GM18858 (cell line): ENCODE results near the gene CIBAR2.
"Not testable (repeated sequence)": the region's sequence is repeated elsewhere in the genome, so short reads cannot be mapped to it uniquely, and the experiment has no call there.

Experiments used
- ATAC-seq: cut with Tn5 transposase; IDR thresholded peaks from one replicate; pipeline ENCODE4 v1.9.1; 2021; ENCODE audit not compliant: unreplicated experiment

Gene CIBAR2

DNA sequence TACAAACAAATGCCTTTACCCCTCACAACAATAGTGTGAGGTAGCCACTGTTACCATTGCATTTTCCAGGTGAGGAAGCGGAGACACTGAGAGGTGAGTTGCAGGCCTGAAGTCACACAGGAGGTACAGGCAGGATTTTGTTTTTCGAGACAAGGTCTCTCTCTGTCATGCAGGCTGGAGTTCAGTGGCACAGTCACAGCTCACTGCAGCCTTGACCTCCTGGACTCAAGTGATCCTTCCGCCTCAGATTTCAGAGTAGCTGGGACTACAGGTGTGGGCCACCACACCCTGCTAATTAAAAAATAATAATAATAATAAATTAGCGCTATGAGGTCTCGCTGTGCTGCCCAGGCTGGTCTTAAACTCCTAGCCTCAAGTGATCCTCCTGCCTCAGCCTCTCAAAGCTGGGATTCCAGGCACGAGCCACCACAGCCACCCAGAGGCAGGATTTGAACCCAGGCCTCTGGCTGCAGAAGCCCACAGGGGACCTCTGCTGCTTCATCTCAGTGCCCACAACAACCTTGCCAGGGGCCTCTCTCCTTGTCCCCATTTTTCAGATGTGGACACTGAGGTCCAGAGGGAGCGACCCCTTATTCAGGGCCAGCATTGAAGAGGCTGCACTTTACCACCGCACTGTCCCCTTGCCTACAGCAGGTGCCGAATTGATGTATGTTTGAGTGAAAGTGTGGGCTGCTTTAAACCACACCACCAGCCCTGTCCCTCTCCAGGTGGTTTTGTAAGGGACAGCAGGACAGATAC, 16.0 kb upstream of the CIBAR2 start:
- ATAC-seq = no peak

DNA sequence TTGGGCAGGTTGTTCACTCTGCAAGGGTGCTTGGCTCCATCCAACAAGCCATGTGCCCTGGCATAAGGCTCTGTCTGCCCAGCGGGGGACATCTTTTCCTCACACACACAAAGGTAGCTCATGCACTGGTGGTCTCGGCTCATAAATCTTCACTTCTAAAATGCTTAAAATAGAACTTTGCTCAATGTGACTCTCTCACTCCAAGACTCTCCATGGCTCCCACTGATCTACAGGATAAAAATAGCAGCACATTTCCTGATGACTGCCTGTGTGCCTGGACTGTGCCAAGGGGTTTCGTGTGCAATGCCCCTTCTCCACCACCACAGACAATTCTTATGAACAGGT, 15.1 kb upstream of the CIBAR2 start:
- no peak for ATAC-seq

DNA sequence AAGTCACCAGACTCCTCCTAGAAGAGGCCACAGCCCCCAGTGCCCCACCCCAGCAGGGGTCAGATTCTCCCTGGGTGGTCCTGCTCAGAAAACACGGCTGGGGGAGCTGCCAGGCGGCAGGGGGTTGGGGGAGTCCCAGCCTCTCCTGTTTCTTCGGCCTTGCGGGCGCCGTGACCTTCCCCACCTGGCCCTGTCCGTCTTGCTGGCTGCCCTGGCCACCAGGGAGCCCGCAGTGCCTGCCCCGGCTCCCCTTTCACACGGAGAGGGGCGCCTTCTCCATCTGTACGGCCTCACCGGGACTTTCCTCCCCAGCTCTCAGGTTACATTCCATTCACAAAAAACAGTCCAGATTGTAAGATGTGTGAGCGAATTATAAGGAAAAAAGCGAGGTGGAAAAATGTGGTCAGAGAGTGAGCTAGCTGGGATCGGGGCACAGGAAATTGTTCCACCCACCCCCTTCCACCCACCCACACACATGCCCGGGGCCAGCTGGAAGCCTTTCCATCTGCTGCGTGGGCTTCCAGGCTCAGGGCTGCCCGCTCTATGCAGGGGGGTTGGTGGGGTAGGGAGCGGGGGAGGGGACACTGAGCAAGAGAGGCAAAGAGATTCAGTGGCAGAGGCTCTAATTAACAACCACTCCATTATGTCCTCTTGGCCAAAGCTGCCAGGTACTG, 14.6 kb upstream of the CIBAR2 start:
- ATAC-seq = no peak

DNA sequence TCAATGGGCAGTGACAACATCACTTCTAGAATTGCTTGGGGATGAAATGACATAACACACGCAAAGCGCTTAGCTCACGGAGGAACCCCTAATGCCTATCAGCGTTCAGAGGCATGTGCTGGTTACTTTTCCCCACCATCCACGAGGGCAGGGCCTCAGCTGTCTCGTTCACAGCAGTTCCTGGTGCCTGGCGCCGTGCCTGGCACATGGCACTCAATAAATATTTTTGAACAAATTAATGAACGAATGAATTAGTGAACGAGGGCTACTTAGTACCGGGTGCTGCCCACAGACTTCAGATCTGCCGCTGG, 14.1 kb upstream of the CIBAR2 start:
- no peak for ATAC-seq

DNA sequence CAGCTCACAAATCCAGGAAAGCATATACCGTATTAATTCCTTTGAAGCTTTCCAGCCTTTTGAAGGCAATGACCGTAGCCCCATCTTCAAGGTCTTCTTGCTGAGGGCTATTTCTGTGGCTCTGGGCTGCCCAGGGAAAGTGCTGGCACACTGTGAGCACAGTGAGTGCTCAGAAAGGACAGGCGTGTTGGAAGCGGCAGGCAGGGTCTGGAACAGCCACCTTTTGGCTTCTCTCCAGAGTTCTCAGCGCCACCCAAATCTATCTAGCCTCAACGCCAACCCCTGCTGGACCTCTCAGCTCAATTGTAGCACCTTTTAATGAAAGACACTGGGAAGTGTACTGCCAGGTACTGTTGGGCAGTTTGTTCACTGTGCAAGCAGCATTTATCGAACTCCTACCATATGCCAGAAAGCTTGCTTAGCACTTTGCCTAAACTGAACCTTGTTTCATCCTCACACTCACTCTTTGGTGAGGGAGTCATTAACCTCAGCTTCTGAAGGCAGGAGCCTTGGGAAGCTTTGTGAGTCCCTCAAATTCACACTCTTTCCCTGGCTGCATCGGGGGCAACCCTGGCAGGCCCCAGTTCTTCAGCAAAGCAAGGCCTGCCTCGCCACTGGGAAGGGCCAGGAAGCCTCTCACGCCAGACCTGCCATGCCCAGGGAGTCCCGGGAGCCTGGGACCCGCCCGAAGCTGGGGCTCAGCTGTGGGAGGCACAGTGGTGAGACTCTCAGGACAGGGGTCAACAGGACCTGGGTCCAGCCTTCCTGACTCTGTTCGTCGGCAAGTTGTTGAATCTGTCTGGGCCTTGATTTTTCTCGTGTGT, 13.5 kb upstream of the CIBAR2 start:
- ATAC-seq = no peak

DNA sequence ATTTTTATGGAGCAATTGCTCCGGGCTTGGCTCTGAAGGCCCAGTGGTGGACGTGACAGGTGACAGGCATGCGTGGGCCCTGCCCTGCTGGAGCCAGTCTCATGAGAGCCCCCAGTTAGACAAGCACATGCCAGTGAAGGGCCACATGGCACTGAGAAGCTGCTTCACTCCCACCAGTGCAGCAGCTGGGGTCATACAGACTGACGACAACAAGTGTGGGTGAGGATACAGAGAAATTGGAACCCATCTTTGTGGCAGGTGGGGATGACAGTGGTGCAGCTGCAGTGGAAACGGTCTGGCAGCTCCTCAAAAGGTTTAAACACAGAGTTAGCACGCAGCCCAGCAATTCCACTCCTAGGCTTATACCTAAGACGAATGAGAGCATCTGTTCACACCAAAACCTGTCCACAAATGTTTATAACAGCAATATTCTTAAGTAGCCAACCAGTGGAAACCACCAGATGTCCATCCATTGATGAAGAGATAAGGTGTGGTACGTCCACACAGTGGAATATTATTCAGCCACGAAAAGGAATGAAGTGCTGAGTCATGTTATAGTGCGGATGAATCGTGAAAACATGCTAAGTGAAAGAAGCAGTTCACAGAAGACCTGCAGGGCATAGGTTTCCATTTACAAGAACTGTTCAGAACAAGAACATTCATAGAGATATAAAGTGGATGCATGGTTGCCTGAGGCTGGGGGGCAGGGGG, 12.5 kb upstream of the CIBAR2 start:
- no peak for ATAC-seq

DNA sequence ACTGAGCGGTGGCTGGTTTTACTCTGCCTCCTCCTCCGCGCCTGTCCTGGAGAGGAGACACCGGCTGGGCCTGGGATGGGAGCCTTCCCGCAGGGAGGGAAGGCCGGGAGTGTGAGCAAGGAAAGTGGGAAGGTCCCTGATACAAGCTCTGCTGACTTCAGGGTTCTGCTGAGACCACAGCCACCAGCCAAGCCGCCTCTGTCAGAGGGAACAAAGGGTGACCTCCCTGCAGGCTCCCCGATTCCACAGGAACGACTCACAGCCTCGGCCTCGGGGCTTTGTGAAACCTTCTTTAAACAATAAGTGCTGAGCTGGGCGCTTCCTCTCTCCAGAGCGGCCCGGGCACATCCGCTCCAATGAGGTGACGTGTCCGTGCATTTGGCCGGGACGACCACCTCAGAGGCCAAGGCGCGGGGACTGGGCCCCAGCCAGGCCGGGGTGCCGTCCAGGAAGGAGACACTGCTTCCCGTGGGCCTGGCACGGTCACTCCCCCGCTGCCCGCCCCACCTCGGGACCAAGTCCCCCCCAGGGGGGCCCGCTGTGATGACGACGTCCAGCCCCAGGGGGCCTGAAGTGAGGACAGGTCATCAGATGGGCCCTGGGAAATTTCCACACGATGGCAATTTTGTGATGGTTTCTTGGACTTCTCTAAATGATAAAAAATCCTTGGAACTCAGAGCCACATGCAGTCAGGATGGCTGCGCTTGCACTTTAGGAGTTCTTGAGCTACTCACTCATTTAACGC, 11.8 kb upstream of the CIBAR2 start:
- no peak for ATAC-seq

DNA sequence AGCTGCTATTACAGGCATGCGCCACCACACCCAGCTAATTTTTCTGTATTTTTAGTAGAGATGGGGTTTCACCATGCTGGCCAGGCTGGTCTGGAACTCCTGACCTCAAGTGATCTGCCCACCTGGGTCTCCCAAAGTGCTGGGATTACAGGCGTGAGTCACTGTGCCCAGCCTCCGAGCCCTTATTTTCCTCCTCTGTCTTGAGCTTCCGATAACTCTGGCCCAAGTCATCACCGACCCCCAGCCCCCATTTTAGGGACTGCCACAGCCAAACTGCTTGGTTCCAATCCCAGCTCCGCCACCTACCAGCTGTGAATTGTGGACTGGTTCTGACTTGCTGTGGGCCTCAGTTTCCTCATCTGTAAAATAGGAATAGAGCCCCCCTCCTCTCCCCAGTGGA, 11.2 kb upstream of the CIBAR2 start:
- ATAC-seq = not testable (repeated sequence)

DNA sequence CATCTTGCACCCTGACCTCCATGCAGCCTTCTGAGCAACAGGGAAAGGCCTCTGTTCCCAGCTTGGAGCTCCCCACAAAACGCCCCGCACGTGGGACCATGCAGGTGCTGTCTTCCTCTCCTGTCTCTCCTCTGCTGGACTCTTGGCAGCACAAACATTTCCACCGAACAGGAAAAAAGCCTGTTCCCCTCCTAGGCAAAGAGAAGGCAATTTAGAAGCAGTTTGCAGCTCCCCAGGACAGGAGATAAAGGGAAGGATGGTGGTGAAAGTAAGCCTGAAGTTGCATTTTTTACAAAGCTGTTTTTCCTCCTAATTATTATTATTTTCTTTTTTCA, 7.7 kb upstream of the CIBAR2 start:
- no peak for ATAC-seq

DNA sequence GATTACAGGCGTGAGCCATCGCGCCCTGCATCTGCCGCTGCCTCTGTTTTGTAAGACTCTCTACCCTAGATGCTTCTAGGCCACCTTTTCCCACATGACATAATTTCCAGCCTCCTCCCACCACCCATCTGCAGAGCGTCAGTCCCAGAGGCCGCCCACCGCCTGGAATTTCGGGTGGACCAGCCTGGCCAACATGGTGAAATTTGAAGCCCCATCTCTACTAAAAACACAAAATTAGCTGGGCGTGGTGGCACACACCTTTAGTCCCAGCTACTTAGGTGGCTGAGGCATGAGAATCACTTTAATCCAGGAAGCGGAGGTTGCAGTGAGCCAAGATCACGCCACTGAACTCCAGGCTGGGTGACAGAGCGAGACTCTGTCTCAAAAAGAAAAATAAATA, 5.1 kb upstream of the CIBAR2 start:
- no peak for ATAC-seq

DNA sequence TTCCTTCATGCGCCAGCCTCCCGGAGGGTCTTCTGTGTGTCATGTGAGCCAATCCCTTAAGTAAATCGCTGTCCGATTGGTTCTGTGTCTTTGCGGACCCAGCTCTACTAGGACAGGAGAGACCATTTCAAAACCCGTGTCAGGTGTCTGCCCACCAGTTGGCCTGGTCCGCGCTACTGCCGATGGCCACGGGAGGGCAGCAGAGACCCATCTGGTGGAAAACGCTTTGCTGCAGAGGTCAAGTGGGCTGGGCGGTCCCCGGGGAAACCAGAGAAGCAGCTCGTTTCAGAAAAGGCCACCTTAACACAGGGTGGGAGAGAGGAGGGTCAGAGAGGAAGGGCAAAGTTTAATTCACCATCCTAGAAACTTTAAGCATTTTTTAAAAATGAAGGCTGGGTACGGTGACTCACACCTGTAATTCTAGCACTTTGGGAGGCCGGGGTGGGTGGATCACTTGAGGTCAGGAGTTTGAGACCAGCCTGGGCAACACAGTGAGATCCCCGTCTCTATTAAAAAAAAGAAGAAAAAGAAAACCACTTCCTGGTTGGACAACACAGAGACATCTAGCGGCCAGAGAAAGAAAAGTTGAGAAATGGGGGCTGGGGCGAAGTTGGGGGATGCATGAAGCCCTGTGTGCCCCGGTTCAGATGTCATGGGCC, 2.8 kb upstream of the CIBAR2 start:
- no peak for ATAC-seq

DNA sequence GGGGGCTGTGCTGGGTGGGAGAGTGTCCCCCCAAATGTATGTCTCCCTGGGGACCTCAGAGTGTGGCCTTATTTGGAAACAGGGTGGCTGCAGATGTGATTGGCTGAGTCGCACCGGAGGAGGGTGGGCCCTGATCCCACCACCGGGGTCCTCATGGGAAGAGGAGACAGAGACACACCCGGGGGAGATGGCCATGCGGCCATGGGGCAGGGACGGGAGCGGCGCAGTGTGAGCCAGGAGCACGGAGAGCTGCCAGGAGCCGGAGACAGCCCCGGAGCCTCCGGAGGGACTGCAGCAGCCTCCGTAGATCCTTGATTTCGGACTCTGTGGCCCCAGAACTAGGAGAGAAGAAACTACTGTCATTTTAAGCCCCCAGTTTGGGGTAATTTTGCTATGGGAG, 1.6 kb upstream of the CIBAR2 start:
- ATAC-seq = no peak

DNA sequence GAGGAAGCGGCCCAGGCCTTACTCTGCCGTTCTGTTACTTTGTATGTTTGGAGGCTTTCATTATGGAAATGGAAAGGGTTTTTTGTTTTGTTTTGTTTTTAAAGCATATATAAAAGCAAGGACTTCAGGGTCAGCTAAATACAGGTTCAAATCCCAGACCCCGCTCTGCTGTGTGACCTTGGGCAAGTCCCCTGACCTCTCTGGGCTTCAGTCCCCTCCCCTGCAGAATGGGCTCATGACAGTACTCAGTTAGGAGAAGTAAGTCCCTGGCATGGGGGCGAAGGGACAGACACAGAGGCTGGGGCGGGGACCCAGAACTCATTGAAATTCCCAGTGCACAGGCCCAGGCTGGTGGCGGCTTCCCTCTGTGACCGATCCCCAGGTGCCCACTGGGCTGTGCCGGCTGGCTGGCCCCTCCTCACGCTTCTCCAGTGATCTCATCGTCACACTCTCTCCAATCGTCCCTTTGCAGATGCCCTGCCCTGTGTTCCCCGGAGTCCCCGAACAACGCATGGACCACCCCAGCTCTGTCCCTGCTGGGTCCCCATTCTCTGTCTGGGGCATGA, 979 bp upstream of the CIBAR2 start:
- ATAC-seq = no peak

DNA sequence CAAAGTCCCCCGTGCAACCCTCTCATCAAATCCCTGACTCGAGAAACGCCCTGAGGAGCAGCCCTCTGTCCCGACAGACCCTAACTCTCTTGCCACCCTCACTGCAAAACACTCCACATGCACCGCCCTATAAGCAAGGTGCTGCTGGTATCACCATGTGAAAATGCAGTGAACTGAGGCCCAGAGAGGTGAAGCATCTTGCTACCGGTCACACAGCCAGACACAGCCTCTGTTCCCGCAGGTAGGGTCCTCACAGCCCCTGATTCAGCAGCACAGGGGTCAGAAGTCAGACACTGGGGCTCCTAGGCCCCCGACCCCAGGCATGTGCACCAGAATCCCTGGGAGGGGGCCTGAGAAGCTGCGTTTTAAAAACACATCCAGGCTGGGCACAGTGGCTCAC, 1.1 kb downstream of the CIBAR2 start:
- no peak for ATAC-seq

DNA sequence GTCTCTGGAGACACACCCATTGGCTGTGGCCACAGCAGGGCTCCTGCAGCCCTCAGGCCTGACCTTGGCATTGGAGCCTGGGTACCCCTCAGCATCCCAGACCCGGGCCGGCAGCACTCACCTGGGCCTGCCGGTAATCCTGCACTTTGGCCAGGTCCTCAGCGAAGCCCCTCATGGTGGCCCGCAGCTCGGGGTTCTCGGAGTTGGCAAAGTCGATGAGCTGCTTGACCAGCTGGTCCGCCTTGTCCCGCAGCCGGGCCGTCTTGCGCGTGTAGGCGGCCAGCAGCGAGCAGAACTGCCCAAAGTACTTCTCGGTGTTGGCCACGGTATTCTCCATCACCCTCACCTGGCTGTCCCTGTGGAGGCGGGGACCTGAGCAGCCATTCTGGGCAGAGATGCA, 2.2 kb downstream of the CIBAR2 start:
- no peak for ATAC-seq

DNA sequence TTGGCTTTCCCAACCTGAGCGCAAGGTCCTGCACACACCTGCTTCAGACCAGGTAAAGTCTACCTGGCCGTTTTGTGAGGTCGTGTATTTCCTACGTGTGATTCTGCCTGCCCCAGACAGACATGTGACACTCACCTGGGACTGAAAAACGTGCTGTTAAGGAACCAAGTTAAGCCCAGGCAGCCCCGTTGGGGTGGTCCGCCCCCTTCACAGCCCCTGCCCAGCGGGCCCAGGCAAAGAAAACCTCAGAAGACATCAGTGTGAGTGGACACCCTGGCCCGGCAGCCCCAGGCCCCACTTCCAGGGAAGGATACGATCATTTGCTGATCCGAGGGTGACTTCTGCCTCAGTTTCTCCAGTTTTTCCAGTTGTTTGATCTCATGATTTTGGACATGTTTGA, 4.7 kb downstream of the CIBAR2 start:
- ATAC-seq = no peak

DNA sequence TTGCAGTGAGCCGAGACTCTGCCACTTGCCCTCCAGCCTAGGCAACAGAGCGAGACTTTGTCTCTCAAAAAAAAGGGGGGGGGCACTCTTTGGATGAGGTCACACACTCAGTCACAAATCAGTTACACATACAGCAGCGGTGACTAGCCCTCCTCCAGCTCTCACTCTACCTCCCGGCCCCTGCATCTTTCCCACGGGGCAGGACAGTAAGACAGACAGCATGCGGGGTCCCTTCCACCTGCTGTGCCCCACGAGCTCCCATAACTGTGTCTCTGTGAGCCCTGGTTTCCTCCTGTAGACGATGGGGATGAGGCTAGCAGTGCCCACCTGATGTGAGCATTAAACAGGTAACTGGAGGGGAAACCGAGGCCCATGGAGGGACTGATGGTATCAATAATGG, 5.2 kb downstream of the CIBAR2 start:
- no peak for ATAC-seq

DNA sequence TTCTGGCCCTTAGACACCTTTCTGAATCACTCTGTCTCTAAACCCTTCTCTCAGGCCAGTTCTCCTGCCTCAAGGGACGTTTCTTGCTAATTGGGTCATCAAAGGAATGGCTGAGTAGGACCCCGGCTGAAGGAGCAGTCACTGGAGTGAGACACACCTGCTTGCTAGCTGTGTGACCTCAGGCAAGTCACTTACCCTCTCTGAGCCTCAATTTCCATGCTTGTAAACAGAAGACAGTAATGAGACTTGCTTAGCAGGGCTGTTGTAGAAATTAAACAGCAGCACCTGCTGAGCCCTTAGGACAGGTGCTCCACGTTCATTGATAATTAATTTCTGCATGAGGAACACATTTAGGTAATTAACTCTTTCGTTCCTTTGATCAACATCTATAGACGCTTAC, 6.8 kb downstream of the CIBAR2 start:
- no peak for ATAC-seq

DNA sequence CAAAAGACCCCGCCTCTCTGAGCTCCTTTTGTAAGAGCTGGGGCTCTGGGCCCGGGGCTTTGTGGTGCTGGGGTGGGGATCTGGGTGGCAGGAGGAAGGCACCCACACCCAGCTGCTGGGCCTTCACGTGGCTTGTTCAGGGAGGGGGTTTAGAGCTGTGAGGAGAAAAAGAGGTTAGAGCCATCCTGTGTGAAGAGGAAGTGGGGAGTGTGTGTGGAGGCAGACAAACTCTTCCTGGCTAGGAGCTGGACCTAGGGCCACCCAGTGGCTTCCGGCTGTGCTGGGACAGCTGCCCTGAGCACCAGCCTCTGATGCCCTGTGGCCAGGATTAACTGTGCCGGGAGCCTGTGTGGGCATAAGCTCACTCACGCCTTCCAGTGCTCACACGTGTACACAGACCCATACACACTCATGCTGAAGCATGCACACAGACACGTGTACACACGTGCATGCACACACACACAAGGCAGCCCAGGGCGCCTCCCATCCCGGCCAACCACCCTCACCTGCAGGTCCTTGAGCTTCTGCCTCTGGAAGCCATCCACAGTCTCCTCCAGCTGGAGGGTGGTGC, 7.4 kb downstream of the CIBAR2 start:
- ATAC-seq = no peak

DNA sequence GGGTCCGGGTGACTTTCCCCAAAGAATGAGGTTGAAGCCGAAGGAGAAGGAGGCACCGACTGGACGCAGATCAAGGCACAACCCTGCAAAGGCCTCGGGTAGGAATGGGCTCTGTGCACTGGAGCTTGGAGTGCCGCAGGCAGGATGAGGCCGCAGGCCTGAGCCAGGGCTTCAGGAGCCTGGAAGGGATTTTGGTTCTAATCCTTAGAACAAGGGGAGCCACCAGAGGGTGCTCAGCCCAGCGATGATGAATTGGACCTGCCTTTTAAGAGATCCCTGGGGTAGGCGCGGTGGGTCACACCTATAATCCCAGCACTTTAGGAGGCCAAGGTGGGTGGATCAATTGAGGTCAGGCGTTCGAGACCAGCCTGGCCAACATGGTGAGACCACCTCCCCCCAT, 8.1 kb downstream of the CIBAR2 start:
- ATAC-seq = no peak
